H9 (cell line): ENCODE data around the gene STK38. TPM values are rescaled to one million over a fixed set of nuclear protein-coding genes. Genes with fewer than 3 reads are reported as not detected.
A peak's percentile ranks its signal among the peaks of the same experiment; 100 is the strongest.

Experiments used
- DNase-seq: peaks from one replicate; pipeline ENCODE4 v3.0.0-alpha.2; 2017
- H2AFZ ChIP-seq: one replicate; pipeline ENCODE4 v1.6.1; 2013; ENCODE audit warnings: mild to moderate bottlenecking, low read length, control low read depth, moderate library complexity
- H2AK5ac ChIP-seq: 2 replicates; pipeline ENCODE4 v1.6.1; 2013; ENCODE audit warnings: low read length, control low read depth, mixed read lengths; ENCODE audit not compliant: insufficient read length
- H2BK120ac ChIP-seq: one replicate; pipeline ENCODE4 v1.6.1; 2013; ENCODE audit warnings: low read depth, mild to moderate bottlenecking, low read length, control low read depth, inconsistent platforms; ENCODE audit not compliant: poor library complexity, severe bottlenecking
- H2BK12ac ChIP-seq: 2 replicates; pipeline ENCODE4 v1.6.1; 2013; ENCODE audit warnings: low read length, control low read depth, mixed read lengths, low read depth; ENCODE audit not compliant: insufficient read length
- H2BK15ac ChIP-seq: 2 replicates; pipeline ENCODE4 v1.6.1; 2013; ENCODE audit warnings: low read depth, low read length, control low read depth
- H2BK20ac ChIP-seq: one replicate; pipeline ENCODE4 v1.6.1; 2013; ENCODE audit warnings: low read depth, mild to moderate bottlenecking, low read length, control low read depth, inconsistent platforms; ENCODE audit not compliant: poor library complexity, severe bottlenecking
- H2BK5ac ChIP-seq: 2 replicates; pipeline ENCODE4 v1.6.1; 2013; ENCODE audit warnings: low read length, control low read depth, mixed read lengths; ENCODE audit not compliant: insufficient read length
- H3K14ac ChIP-seq: 2 replicates; pipeline ENCODE4 v1.6.1; 2013; ENCODE audit warnings: low read length, control low read depth; ENCODE audit not compliant: insufficient read depth
- H3K18ac ChIP-seq: 2 replicates; pipeline ENCODE4 v1.6.1; 2013; ENCODE audit warnings: low read depth, mild to moderate bottlenecking, mixed read lengths, low read length, control low read depth; ENCODE audit not compliant: insufficient read length
- H3K23ac ChIP-seq: 2 replicates; pipeline ENCODE4 v1.6.1; 2013; ENCODE audit warnings: low read length, control low read depth, mixed read lengths, low read depth; ENCODE audit not compliant: insufficient read length
- H3K23me2 ChIP-seq: 2 replicates; pipeline ENCODE4 v1.6.1; 2013; ENCODE audit warnings: low read depth, mild to moderate bottlenecking, mixed read lengths, low read length, control low read depth; ENCODE audit not compliant: insufficient read length, poor library complexity, severe bottlenecking
- H3K27ac ChIP-seq: 2 replicates; pipeline ENCODE4 v1.5.1; 2013; ENCODE audit warnings: low read length, control low read depth, mixed read lengths, low read depth; ENCODE audit not compliant: insufficient read length
- H3K27me3 ChIP-seq: 2 replicates; pipeline ENCODE4 v1.6.1; 2013; ENCODE audit warnings: low read length, control low read depth, inconsistent platforms; ENCODE audit not compliant: insufficient read depth
- H3K4ac ChIP-seq: 2 replicates; pipeline ENCODE4 v1.6.1; 2013; ENCODE audit warnings: low read depth, mild to moderate bottlenecking, control low read depth, inconsistent platforms, low read length, moderate library complexity
- H3K4me1 ChIP-seq: 2 replicates; pipeline ENCODE4 v1.6.1; 2013; ENCODE audit warnings: low read length, control low read depth, inconsistent platforms; ENCODE audit not compliant: insufficient read depth
- H3K4me2 ChIP-seq: 2 replicates; pipeline ENCODE4 v1.6.1; 2013; ENCODE audit warnings: low read length, control low read depth, mixed read lengths; ENCODE audit not compliant: insufficient read length, insufficient read depth
- H3K56ac ChIP-seq: 2 replicates; pipeline ENCODE4 v1.6.1; 2013; ENCODE audit warnings: low read depth, mild to moderate bottlenecking, mixed read lengths, low read length, control low read depth; ENCODE audit not compliant: insufficient read length
- H3K79me1 ChIP-seq: 2 replicates; pipeline ENCODE4 v1.6.1; 2013; ENCODE audit warnings: low read depth, mild to moderate bottlenecking, moderate library complexity, low read length, control low read depth, inconsistent platforms; ENCODE audit not compliant: insufficient read depth, poor library complexity, severe bottlenecking
- H3K79me2 ChIP-seq: 2 replicates; pipeline ENCODE4 v1.6.1; 2013; ENCODE audit warnings: low read length, control low read depth, inconsistent platforms; ENCODE audit not compliant: insufficient read depth
- H3K9ac ChIP-seq: 2 replicates; pipeline ENCODE4 v1.6.1; 2013; ENCODE audit warnings: low read length, control low read depth, mixed read lengths; ENCODE audit not compliant: insufficient read length; ENCODE audit errors: extremely low read depth
- H3K9me3 ChIP-seq: one replicate; pipeline ENCODE4 v1.6.1; 2013; ENCODE audit warnings: low read depth, low read length, inconsistent platforms; ENCODE audit not compliant: control insufficient read depth
- H3T11ph ChIP-seq: one replicate; pipeline ENCODE4 v1.6.1; 2013; ENCODE audit warnings: mild to moderate bottlenecking, low read length, control low read depth, inconsistent platforms
- H4K20me1 ChIP-seq: one replicate; pipeline ENCODE4 v1.6.1; 2013; ENCODE audit not compliant: control insufficient read depth, insufficient read length, insufficient read depth
- H4K5ac ChIP-seq: 2 replicates; pipeline ENCODE4 v1.6.1; 2013; ENCODE audit warnings: low read depth, mild to moderate bottlenecking, mixed read lengths, low read length, control low read depth; ENCODE audit not compliant: insufficient read length
- H4K8ac ChIP-seq: replicated peaks from 2 replicates; pipeline ENCODE4 v1.6.1; 2013; ENCODE audit warnings: low read length, control low read depth, mixed read lengths, low read depth; ENCODE audit not compliant: insufficient read length
- H4K91ac ChIP-seq: 2 replicates; pipeline ENCODE4 v1.6.1; 2013; ENCODE audit warnings: low read depth, mild to moderate bottlenecking, moderate library complexity, mixed read lengths, low read length, control low read depth; ENCODE audit not compliant: insufficient read length
- H3K27ac Mint-ChIP-seq, 3 experiments: 2 replicates in 2 of 3; 3 replicates in 1 of 3; pipeline ENCODE4 v1.8.0; 2020 to 2021; ENCODE audit warnings: mixed read lengths in 3 of 3, mild to moderate bottlenecking in 1 of 3, moderate library complexity in 1 of 3
- H3K27me3 Mint-ChIP-seq: 2 replicates; pipeline ENCODE4 v1.8.0; 2021; ENCODE audit warnings: low read depth, mild to moderate bottlenecking, moderate library complexity, mixed read lengths
- H3K36me3 Mint-ChIP-seq, 3 experiments: 2 replicates in 2 of 3; 3 replicates in 1 of 3; pipeline ENCODE4 v1.8.0; 2020 to 2021; ENCODE audit warnings: low read depth in 3 of 3, mixed read lengths in 3 of 3; ENCODE audit not compliant: insufficient read depth in 1 of 3
- H3K4me1 Mint-ChIP-seq, 2 experiments: 2 replicates each; pipeline ENCODE4 v1.8.0; 2020; ENCODE audit warnings: mixed read lengths in 2 of 2
- H3K4me3 Mint-ChIP-seq, 2 experiments: 2 replicates in 1 of 2; 3 replicates in 1 of 2; pipeline ENCODE4 v1.8.0; 2020 to 2021; ENCODE audit warnings: mild to moderate bottlenecking in 2 of 2, mixed read lengths in 2 of 2, moderate library complexity in 1 of 2
- H3K9me3 Mint-ChIP-seq, 2 experiments: 2 replicates in 1 of 2; 3 replicates in 1 of 2; pipeline ENCODE4 v1.8.0; 2020; ENCODE audit warnings: mild to moderate bottlenecking in 2 of 2, mixed read lengths in 2 of 2, moderate library complexity in 1 of 2
- CTCF ChIP-seq: fragments of 200-600 bp; sonication (generic); conservative IDR thresholded peaks from 3 replicates; pipeline ENCODE4 v1.8.0; 2021; ENCODE audit warnings: antibody characterized with exemption, mild to moderate bottlenecking
- WGBS: extraction: QIAGEN DNeasy Blood & Tissue Kit; methylation state at CpG from one replicate; pipeline ENCODE4 v1.1.7; 2013; ENCODE audit warnings: missing lambda C conversion rate, low lambda C conversion rate, mixed read lengths; ENCODE audit not compliant: insufficient read length; ENCODE audit errors: extremely low coverage; 5-methylcytosine and 5-hydroxymethylcytosine counted together
- total RNA-seq: library from RNA; stranded (reverse); gene quantifications from 2 replicates; pipeline ENCODE4 v1.2.1, GENCODE V29; 2021

The STK38 gene
- total RNA-seq, 1 experiment from 2014 or later, result 17.5 TPM

GRCh38 chr6:36594029-36594815 lies 46.9 kb upstream of the STK38 start, which contains the start of gene SRSF3:
Gene SRSF3 (plus strand): TSS chr6:36594362. CDS start chr6:36596763, 2,401 bp downstream.
- peak; percentile 51 for TF ChIP-seq CTCF
- peaks cover 12 to 15% of the 10 kb centered on the region in 2 experiments; a peak in 4 of 5 replicates for H3K9me3 Mint-ChIP-seq
- Histone ChIP-seq H3K79me1 (no peaks in the 10 kb centered on the region), H3K23ac (no peak within 1 kb of the TSS), H3K9me3 (no peaks in the 10 kb centered on the region), H4K8ac (no peak within 1 kb of the TSS), H2BK20ac (no peak within 1 kb of the TSS), H3K27ac (peak within 1 kb of the TSS; percentile 86), H3K27me3 (no peaks in the 10 kb centered on the region), H2AFZ (no peak within 1 kb of the TSS), H4K91ac (no peak within 1 kb of the TSS), H3K23me2 (peaks cover 10% of the 10 kb centered on the region), H2BK15ac (no peak within 1 kb of the TSS), H2BK120ac (peak within 1 kb of the TSS; percentile 99), H3K9ac (peak within 1 kb of the TSS; percentile 99), H3K4ac (peak within 1 kb of the TSS; percentile 98; the same call in 1 of the 2 replicates), H2BK5ac (peak within 1 kb of the TSS; percentile 85), H3K4me1 (peaks cover 2% of the 10 kb centered on the region; the same call in 1 of the 2 replicates), H2BK12ac (no peak within 1 kb of the TSS), H4K20me1 (no peaks in the 10 kb centered on the region), H4K5ac (peak within 1 kb of the TSS; percentile 93), H3K14ac (peak within 1 kb of the TSS; percentile 97), H2AK5ac (peak within 1 kb of the TSS; percentile 23), H3K79me2 (peaks cover 47% of the 10 kb centered on the region), H3T11ph (peak within 1 kb of the TSS; percentile 95), H3K18ac (peak within 1 kb of the TSS; percentile 100), H3K56ac (peak within 1 kb of the TSS; percentile 55), H3K4me2 (peak within 1 kb of the TSS; percentile 82)
- peak within 1 kb of the TSS; percentile 100 for H3K27ac Mint-ChIP-seq
- peaks cover 4% of the 10 kb centered on the region for H3K27me3 Mint-ChIP-seq
- peak within 1 kb of the TSS; percentile 94 to 97 for H3K4me3 Mint-ChIP-seq
- peaks cover 29 to 34% of the 10 kb centered on the region in 2 experiments for H3K4me1 Mint-ChIP-seq
- WGBS, result no CpG with 5 or more reads among the region's 58 CpGs
- H3K36me3 Mint-ChIP-seq, result peaks cover 48 to 53% (median 51%) of the 10 kb centered on the region in 3 experiments
- peak; percentile 97 for DNase-seq
